ENCODE results near the gene ADAM22. TPM values are rescaled to one million over a fixed set of nuclear protein-coding genes. Genes with fewer than 3 reads are reported as not detected.

The ADAM22 gene
- polyA plus RNA-seq, 1 of the 3 experiments (the other 2 are of a cell fraction): 3.0 TPM

- H3F3A ChIP-seq (replicated peaks; ENCODE audit: insufficient read depth): no peaks in the 10 kb centered on the region
Observed at GRCh38 chr7:88042803-88043202, 108.8 kb downstream of the ADAM22 start.

GRCh38 chr7:88044069-88044468, 110.0 kb downstream of the ADAM22 start:
- Histone ChIP-seq H3K79me2 (ENCODE audit: insufficient read depth) (no peaks in the 10 kb centered on the region), H3K27ac (ENCODE audit: low read depth in 2 of 2, low read length in 1 of 2) (peak overlapping the region in 1 of 2 experiments; percentile 89; a peak in 2 of 4 replicates), H3K9ac (no peak overlapping the region), H4K20me1 (ENCODE audit: insufficient read depth) (no peaks in the 10 kb centered on the region), H3K4me3 (ENCODE audit: low read depth in 2 of 2, low read length in 1 of 2) (no peak overlapping the region), H3K4me2 (no peak overlapping the region), H3K4me1 (ENCODE audit: control insufficient read depth in 1 of 2, insufficient read depth in 2 of 2, low read depth in 1 of 2, low read length in 1 of 2) (peaks cover 0 to 43% of the 10 kb centered on the region in 2 experiments; a peak in 2 of 4 replicates), H3F3A (replicated peaks; ENCODE audit: insufficient read depth) (no peaks in the 10 kb centered on the region), H3K9me3 (no peaks in the 10 kb centered on the region), H3K36me3 (replicated peaks in 1 of 2; ENCODE audit: control insufficient read depth in 1 of 2, insufficient read depth in 2 of 2, low read length in 1 of 2) (no peaks in the 10 kb centered on the region), H3K27me3 (ENCODE audit: insufficient read depth) (no peaks in the 10 kb centered on the region), H3K9me2 (no peaks in the 10 kb centered on the region), H2AFZ (ENCODE audit: low read depth) (no peak overlapping the region)
- WGBS (ENCODE audit: low lambda C conversion rate): 33% methylated on average over 2 of the region's 2 CpGs
- DNase-seq: peak; percentile 50
- ChIA-PET POLR2A (interaction anchor here (0.6 to 2.6 kb wide), 2 partner anchors 81 to 110 kb away, joined by 3 to 14 read pairs; partner anchors contain the start of gene ADAM22), CTCF (interaction anchor here (0.9 to 1.3 kb wide), 2 partner anchors 67 to 78 kb away, joined by 3 to 4 read pairs; no protein-coding TSS in a partner anchor)
- TF ChIP-seq GABPA (IDR thresholded peaks at IDR 0.05; ENCODE audit: low read depth): no peak
- no peak for TF ChIP-seq FOSL2 (IDR thresholded peaks at IDR 0.05; ENCODE audit: borderline replicate concordance, low read depth)
- TF ChIP-seq EZH2phosphoT487 (IDR thresholded peaks at IDR 0.05; ENCODE audit: borderline replicate concordance, low read depth): no peak
- peak; percentile 82 for TF ChIP-seq CHD2 (IDR thresholded peaks at IDR 0.05; ENCODE audit: low read length, partially characterized antibody)
- peak; percentile 37 to 96; a peak in 3 of 4 replicates for TF ChIP-seq EP300 (IDR thresholded peaks at IDR 0.05; ENCODE audit: borderline replicate concordance in 1 of 2, low read depth in 1 of 2, low read length in 1 of 2)
- TF ChIP-seq PBX3 (IDR thresholded peaks at IDR 0.05): peak; percentile 6; the same call in 1 of the 2 replicates
- TF ChIP-seq, protein P1, sequence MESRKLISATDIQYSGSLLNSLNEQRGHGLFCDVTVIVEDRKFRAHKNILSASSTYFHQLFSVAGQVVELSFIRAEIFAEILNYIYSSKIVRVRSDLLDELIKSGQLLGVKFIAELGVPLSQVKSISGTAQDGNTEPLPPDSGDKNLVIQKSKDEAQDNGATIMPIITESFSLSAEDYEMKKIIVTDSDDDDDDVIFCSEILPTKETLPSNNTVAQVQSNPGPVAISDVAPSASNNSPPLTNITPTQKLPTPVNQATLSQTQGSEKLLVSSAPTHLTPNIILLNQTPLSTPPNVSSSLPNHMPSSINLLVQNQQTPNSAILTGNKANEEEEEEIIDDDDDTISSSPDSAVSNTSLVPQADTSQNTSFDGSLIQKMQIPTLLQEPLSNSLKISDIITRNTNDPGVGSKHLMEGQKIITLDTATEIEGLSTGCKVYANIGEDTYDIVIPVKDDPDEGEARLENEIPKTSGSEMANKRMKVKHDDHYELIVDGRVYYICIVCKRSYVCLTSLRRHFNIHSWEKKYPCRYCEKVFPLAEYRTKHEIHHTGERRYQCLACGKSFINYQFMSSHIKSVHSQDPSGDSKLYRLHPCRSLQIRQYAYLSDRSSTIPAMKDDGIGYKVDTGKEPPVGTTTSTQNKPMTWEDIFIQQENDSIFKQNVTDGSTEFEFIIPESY (IDR thresholded peaks at IDR 0.05; ENCODE audit: borderline replicate concordance, low read depth): no peak
- no peak for TF ChIP-seq NRF1 (IDR thresholded peaks at IDR 0.05; ENCODE audit: low read depth, low read length)
- 0 out of 2 replicates have a peak, but pooled peaks have one; percentile 15 for TF ChIP-seq FOXJ3 (CRISPR knock-in tag; IDR thresholded peaks at IDR 0.05)
- TF ChIP-seq GATA2 (CRISPR knock-in tag; IDR thresholded peaks at IDR 0.05): peak; percentile 53; the same call in 1 of the 2 replicates
- peak; percentile 57 for TF ChIP-seq TCF12 (IDR thresholded peaks at IDR 0.05)
- TF ChIP-seq MXI1 (IDR thresholded peaks at IDR 0.05; ENCODE audit: low read depth, low read length): no peak
- 0 out of 2 replicates have a peak, but pooled peaks have one; percentile 13 for TF ChIP-seq JUND (IDR thresholded peaks at IDR 0.05)
- no peak for TF ChIP-seq USF2 (IDR thresholded peaks at IDR 0.05; ENCODE audit: borderline replicate concordance, low read depth, low read length)
- TF ChIP-seq, protein P2, sequence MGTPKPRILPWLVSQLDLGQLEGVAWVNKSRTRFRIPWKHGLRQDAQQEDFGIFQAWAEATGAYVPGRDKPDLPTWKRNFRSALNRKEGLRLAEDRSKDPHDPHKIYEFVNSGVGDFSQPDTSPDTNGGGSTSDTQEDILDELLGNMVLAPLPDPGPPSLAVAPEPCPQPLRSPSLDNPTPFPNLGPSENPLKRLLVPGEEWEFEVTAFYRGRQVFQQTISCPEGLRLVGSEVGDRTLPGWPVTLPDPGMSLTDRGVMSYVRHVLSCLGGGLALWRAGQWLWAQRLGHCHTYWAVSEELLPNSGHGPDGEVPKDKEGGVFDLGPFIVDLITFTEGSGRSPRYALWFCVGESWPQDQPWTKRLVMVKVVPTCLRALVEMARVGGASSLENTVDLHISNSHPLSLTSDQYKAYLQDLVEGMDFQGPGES (IDR thresholded peaks at IDR 0.05; ENCODE audit: low read depth, low read length): no peak
- TF ChIP-seq POLR2AphosphoS5 (IDR thresholded peaks at IDR 0.05; ENCODE audit: low read depth, low read length): peak; percentile 28; the same call in 1 of the 2 replicates
- TF ChIP-seq TEAD4 (IDR thresholded peaks at IDR 0.05; ENCODE audit: borderline replicate concordance, insufficient read depth): peak; percentile 67
- TF ChIP-seq RCOR1 (IDR thresholded peaks at IDR 0.05; ENCODE audit: low read length): peak; percentile 97
- TF ChIP-seq FOXM1 (IDR thresholded peaks at IDR 0.05; ENCODE audit: low read depth): no peak; the same call in 1 of the 2 replicates
- TF ChIP-seq RFX5 (IDR thresholded peaks at IDR 0.05; ENCODE audit: low read length): no peak
- no peak for TF ChIP-seq MEF2A (IDR thresholded peaks at IDR 0.05; ENCODE audit: borderline replicate concordance, low read depth)

More at GRCh38 chr7:88042803-88043202, 108.8 kb downstream of the ADAM22 start:
- TF ChIP-seq POLR2AphosphoS5 (IDR thresholded peaks at IDR 0.05; ENCODE audit: low read depth, low read length): no peak
- TF ChIP-seq FOXM1 (IDR thresholded peaks at IDR 0.05; ENCODE audit: low read depth): no peak
- CTCF ChIA-PET: interaction anchor here (1.0 to 1.4 kb wide), 5 partner anchors 16 to 245 kb away, joined by 3 to 6 read pairs (median 3); partner anchors contain the start of gene ADAM22
- Histone ChIP-seq H3K36me3 (replicated peaks in 1 of 2; ENCODE audit: control insufficient read depth in 1 of 2, insufficient read depth in 2 of 2, low read length in 1 of 2) (no peaks in the 10 kb centered on the region), H4K20me1 (ENCODE audit: insufficient read depth) (no peaks in the 10 kb centered on the region), H3K4me1 (ENCODE audit: control insufficient read depth in 1 of 2, insufficient read depth in 2 of 2, low read depth in 1 of 2, low read length in 1 of 2) (peaks cover 0 to 45% of the 10 kb centered on the region in 2 experiments; a peak in 2 of 4 replicates), H3K27me3 (ENCODE audit: insufficient read depth) (no peaks in the 10 kb centered on the region), H3K79me2 (ENCODE audit: insufficient read depth) (no peaks in the 10 kb centered on the region), H2AFZ (ENCODE audit: low read depth) (no peak overlapping the region), H3K9ac (no peak overlapping the region), H3K27ac (ENCODE audit: low read depth in 2 of 2, low read length in 1 of 2) (peak overlapping the region in 1 of 2 experiments; percentile 61; a peak in 2 of 4 replicates), H3K9me3 (no peaks in the 10 kb centered on the region), H3K4me3 (ENCODE audit: low read depth in 2 of 2, low read length in 1 of 2) (no peak overlapping the region), H3K9me2 (no peaks in the 10 kb centered on the region), H3K4me2 (no peak overlapping the region)
- no peak for DNase-seq
- WGBS (ENCODE audit: low lambda C conversion rate): 98% methylated on average over 1 of the region's 1 CpG
- POLR2A ChIA-PET: interaction anchor here (2.6 kb wide), 1 partner anchor 109 kb away, joined by 14 read pairs; the partner anchor contains the start of gene ADAM22

Data from SK-N-SH (cell line).